NCI-H2107 treated with DMSO at 0.1 percent for 48 hours (cell line): ENCODE measurements around the gene PKNOX1.
"Not testable (repeated sequence)": the region's sequence is repeated elsewhere in the genome, so short reads cannot be mapped to it uniquely, and the experiment has no call there.

Experiments used
- DNase-seq: peaks from one replicate; lab custom pipeline; 2025; ENCODE audit not compliant: unreplicated experiment; lab: John Stamatoyannopoulos, UW

PKNOX1 gene

DNA sequence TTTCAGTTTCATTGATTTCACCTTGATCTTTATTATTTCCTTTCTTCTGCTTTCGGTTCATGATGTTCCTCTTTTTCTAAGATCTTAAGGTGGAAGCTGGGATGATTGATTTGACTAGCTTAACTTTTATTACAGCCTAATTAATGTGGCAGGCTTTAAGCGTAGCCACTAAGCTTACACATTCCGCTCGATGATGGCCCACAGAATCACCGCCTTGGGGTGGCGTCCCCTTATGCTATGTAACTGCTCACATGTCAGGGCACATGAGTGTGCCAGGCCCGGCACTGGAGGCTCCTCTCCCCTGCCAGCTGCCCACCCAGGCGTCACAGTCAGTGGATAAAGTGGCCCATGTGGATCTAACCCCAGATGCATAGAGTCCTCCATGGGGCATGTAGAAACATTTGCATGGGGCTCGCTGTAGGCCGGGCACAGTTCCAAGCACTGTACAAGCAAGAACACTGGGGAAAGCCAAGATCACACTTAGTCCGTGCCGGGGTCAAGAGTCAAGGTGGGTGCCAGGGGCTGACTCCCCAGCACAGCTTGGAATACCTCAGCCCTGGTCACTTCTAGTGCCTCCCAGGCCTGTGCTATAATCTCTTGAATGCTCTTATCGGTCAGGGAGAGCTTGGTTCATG lies 41.7 kb downstream of the PKNOX1 start:
- no peak for DNase-seq

DNA sequence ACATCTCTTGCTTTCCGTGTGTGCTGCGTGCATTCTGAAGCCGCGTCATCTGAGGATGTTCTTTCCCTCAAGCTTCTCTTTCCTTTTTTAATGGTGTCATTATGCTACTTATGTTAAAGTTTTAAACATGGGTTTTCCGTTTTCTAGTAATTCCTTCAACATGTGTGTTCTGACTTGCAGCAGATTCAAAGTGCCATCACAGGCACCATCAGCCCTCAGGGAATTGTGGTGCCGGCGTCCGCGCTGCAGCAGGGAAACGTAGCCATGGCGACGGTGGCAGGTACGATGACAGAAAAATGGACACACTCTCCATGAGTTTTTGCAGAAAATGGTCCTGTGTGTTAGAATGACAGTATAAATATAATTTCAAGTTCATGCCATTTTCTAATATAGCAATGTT lies 42.4 kb downstream of the PKNOX1 start:
- DNase-seq: no peak

DNA sequence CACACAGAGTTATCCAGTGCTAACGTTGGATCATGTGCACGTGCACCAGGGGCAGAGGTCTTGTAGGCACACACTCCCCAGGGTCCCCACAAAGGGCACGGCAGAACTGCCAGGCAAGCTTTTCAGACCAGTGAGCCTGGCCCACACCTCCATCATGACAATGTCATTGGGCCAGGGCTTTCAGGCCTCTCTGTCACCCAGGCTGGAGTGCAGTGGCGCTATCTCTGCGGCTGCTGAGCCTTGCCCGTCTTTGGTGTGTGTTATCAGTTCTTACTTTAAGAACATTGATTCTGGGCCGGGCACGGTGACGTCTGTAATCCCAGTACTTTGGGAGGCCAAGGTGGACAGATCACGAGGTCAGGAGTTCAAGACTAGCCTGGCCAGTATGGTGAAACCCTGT lies 44.2 kb downstream of the PKNOX1 start:
- no peak for DNase-seq

DNA sequence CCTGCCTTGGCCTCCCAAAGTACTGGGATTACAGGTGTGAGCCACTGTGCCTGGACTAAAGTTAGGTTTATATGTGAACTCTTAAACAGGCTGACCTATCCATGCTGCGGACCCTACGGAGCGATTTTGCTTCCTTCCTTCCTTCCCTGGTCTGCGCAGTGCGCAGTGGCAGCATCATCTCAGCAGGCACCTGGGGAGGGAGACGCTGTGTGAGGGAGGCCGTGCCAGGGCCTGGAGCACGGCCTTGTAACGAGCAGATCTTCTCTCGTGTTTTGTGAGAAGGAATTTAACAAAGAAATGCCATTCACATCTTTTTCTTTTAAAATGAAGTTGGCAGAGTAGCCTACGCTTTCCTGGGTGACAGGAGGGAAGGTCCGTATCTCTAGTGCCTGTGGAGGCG lies 45.8 kb downstream of the PKNOX1 start:
- DNase-seq: no peak

DNA sequence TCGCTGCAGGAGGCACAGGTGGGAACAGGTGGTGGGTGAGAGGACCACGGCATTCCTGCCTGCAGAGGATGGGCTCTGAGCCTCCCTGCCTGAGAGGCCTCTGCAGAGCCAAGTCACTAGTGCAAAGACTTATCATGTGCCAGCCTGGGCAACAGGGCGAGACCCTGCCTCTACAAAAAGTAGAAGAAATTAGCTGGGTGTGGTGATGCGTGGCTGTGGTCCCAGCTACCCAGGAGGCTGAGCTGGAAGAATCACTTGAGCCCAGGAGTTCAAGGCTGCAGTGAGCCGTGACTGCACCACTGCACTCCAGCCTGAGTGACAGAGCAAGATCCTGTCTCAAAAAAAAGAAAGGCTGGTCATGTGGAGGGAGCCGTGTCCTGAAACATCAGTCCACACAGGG lies 46.4 kb downstream of the PKNOX1 start:
- DNase-seq: no peak

DNA sequence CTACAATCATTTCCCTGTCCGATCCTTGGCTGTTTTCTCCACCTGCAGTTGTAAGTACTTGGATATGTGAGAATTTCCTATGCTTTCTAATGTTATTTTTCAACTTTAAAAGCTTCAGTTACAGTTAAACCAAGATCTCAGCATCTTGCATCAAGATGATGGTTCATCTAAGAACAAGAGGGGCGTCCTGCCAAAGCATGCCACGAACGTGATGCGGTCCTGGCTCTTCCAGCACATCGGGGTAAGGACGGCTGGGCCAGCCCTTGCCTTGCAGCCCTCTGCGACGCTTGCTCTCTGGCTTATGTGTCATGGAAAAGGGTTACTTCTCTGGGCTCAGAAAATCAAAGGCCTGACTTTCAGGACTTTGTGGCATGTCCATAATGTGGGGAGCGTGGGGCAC lies 46.8 kb downstream of the PKNOX1 start:
- DNase-seq: no peak

DNA sequence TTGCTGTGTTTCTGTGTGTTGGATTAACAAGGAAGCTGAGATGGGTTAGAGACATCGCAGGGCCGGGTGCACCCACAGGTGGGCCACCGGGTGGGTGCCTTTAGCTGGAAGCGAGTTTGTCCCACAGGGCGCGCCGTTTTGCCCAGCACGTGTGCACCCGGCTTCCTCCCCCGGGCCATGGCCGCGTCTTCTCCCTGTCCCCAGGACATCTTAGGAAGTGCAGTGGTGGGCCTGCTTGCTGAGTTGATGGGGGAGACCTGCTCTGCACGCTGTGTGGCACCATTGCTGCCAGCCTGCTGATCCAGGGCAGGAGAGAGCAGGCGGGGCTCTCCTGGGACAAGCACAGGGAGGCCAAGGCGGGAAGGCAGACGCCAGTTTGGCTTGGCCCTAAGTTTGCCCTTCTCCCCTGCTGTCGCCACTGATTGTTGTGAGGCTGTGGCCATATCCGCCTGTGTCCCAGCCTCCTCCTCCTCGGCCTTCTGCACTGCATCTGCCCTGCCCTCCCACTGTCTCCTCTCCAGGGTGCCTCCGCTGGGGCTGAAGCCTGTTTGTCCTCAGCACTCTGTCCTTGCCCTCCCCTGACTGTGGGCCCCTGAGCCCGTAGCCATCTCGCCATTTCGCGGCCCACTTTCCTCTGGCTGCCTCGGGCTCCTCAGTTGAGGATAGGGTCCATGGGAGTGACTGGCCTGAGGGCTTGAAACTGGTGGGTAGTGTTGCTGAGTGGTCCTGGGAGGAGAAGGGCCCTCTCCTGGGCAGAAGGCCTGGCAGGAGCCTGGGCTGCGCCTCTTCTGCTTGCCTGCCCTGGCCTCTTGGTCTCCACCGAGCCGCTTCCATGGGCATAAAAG lies 47.6 kb downstream of the PKNOX1 start:
- no peak for DNase-seq

DNA sequence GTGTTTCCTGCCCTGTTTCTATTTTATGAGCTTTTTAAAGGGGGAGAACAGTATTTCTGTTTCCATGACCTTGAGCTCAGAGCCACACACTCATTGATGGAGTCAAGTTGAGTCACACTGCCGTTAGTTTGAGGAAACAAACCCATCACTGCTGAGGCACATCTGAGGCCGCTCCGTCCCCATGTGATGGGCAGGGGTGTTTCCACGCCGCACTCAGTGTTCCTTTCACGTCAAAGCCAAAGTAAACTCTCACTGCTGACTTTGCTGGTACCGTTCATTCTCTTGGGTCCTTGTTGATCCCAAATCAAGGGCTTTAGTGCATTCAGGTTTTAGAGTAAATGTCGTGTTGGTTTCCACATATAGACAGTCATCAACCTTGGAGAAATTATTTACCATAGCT lies 48.8 kb downstream of the PKNOX1 start:
- no peak for DNase-seq

DNA sequence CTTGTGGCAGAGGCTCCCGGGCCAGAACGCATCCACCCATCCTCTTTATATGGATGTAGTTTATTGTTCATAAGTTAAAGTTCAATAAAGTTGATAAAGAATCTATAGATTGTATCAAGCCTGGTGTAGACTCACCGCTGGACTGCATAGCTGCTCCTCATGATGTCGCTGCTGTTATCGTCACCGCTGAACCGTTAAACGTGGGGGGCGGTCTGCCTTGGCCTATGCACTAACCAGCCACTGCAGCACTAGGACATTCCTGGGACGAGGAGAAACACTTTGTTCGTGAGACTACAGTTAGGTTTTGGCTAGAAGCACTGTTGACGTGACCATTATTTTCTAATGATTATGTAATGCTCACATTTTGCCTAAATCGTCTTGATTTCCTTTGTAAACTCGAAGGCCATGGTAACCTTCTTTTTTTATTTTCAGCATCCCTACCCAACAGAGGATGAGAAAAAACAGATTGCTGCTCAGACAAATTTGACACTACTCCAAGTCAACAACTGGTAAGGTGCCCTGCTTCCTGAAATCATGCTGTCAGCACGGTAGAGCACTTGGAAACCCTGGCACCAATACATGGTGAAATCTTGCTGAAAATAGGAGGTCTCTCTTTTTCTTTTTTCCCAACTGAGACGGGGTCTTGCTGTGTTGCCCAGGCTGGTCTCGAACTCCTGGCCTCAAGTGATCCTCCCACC lies 50.2 kb downstream of the PKNOX1 start:
- no peak for DNase-seq

DNA sequence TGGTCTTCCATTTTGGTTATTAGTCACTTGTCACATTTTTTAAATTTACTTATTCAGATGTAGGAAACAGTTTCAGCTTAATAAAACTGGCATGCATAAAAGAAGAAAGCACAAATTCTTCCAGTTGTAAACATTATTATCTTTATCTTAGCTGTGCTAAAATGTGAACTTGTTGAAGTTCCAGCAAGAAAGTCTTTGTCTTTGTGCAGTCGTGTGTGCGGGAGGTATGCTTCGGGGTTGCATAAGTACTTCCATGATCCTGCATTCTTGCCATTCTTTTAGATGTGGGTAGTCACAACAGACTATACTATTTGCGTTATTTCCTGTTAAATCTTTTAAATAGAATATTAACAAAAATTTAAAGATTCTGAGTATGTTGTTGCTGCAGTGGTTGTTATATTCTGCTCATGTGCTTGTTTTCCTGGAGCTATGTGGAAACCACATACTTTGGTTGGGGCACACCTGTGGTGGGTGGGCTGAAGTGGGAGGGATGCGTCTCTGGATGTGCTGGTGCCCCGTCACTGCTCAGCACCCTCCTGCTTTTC lies 51.3 kb downstream of the PKNOX1 start:
- no peak for DNase-seq

DNA sequence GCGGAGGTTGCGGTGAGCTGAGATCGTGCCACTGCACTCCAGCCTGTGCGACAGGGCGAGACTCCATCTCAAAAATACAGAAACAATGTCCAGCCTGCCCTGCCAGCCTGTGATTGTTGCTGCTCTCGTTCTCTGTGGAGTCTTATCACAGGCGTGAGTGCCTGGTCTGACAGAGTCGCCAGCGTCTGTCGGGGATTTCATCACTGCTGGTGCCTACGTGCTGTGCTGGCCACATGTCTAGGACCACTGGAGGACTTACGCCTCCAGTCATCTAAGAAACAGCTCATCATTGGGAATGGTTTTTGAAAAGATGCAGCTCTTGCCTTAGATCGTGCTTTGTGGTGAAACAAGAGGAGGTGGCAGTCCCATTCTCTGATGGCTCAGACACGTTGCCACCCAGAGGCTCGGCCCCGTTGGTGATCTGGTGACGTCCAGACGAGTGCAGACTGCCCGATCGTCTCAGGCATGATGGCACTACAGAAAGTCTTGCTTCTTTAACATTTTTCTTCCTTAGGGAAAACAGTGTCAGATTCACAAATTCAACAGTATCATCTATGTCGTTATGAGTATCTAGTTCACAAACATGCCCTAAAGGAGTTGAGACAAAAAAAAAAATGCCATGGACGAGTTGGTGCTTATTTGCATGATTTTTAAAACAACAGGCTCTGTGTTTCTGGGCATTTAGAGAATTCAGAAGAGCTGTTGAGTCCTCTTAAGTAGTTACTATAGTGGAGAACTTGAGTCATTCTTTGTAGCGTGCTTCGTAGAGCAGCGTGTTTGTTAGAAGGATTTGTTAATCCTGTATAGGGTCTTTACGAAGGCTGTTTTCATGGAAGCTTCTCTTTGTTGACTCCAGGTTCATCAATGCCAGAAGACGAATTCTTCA lies 53.7 kb downstream of the PKNOX1 start:
- no peak for DNase-seq

DNA sequence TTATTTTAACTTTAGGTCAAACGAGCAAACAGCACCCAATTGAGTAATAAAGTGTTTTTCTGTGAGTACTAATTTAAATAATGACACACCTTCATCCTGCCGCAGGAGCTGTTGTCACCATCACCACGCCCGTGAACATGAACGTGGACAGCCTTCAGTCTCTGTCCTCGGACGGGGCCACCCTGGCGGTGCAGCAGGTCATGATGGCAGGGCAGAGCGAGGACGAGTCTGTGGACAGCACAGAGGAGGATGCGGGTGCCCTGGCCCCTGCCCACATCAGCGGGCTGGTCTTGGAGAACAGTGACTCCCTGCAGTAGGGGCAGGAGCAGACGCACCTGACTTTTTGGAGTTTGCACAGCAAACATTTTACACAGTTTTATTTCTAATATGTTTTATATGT lies 55.4 kb downstream of the PKNOX1 start:
- DNase-seq: no peak

DNA sequence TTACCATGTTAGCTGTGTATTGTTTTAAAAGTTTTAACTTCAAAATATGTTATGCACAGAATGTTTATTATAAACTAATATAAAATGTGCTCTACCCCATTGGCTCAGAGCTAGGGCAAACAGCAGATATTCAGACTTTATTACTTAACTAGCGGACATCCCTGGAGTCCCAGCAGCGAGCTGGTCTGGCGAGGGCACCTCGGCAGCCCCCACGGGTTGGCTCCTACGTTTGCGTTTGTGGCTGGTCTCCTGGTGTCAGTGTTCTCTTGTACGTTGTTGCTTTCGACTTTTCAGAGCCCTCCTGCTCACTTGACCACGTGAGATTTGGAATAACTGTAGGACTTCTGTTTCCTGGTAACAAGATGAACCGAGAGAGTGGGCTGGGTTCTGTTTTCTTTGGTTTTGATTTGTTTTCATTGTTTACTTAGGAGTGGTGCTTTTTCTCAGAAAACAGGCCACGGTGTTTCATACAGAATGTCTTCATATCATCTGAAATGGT lies 56.8 kb downstream of the PKNOX1 start:
- DNase-seq: no peak

DNA sequence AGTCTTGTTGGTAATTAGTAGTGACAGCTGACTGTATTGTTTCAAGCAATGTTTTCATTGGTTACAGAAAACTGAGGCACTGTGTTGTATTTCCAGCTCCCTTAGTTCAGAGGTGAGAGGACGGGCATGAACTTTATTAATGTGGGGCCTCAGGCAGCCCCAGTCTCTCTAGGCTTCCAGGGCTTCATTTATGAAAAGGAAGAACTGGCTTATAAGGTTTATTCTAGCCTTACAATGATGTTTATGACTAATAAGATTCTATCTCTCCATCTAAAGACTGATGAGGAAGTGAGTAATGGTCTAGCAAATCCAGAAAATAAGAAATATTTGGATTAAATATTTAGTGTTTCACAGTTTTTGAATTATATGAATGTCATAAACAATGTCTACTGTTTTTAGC lies 59.7 kb downstream of the PKNOX1 start:
- no peak for DNase-seq

DNA sequence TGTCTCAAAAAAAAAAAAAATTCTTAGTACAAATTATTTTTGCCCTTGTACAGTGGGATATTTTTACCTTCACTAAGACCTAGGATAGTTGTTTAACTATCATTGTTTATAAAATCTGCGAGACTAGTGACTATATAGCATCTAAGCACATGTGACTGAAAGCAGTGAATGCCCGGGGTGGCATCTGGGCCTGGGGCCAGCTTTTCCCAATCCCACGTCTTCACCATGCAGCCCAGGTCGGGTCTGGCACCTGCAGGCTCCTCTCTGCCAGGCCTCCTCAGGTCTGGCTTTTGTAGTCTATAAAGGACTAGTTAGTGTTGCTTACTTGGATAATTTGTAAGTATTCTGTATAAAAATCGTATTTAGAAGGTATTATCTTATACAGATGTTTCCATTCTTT lies 60.5 kb downstream of the PKNOX1 start:
- DNase-seq: no peak

DNA sequence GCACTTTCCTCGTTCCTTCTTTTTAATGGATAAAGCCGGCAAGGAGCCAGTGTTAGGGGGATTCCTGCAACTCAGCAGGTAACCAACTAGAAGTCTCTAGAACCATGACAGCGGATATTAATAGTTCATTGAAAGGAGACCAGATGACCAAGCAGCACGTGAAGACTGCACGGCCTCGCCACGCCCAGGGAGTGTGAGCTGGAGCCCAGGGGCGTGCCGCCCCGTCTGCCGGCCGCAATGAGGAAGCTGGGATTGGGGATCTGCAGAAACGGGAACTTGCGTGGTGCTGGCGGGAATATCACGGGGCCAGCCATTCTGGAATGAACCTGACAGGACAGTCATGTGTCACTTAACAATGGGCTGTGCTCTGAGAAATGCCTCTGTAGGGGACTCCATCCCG lies 62.5 kb downstream of the PKNOX1 start:
- DNase-seq: not testable (repeated sequence)

DNA sequence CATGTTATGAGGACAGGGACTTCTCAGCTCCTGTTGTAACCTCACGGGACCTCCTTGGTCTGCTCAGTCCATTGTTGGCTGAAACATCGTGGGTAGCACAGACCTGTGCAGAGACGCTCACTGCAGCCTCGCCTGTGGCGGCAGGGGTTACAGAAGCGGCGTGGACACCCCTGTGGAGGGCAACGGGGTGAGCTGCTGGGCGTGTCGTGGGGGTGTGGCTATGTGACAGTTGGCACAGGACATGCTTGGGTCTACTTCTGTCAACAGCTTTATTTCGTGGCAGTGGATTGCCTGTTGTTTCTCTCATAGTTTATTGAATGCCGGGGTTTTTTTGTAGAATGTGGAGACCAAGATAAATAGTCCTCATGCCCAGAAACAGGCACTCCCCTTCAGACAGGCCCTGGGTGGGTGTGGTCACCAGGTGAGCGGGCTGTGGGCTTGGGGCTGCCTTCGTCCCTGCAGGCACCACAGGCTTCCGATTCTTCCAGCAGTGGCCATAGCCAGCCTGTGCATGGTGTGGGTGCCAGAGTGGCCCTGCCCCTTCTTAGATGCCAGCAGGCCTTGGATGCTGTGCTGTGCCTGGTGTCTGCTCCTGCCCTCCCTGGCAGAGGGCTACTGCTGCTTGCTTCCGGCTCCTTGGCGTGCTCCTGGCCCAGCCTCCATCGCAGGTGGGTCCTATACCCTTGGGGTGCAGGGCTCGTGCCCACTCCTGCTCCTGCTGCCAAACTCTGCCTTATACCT lies 63.7 kb downstream of the PKNOX1 start:
- not testable (repeated sequence) for DNase-seq

DNA sequence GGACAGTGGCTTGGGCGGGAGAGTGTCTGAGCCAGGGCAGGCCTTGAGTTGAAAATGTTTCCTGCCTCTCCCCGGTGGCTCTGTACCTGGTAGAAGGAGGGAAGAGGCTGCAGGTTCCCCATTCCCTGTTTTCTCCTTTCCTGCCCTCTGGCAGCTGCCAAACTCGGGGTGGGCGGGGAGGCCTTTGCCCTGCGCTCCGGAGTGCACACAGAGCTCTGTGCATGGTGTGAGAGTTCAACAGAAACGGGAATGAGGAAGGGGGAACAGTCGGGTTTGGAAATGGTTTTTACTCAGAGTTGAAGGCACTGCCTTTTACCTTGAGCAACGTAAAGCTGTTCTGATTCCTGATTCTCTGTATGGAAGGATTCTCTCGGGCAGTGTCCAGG lies 64.3 kb downstream of the PKNOX1 start:
- not testable (repeated sequence) for DNase-seq

DNA sequence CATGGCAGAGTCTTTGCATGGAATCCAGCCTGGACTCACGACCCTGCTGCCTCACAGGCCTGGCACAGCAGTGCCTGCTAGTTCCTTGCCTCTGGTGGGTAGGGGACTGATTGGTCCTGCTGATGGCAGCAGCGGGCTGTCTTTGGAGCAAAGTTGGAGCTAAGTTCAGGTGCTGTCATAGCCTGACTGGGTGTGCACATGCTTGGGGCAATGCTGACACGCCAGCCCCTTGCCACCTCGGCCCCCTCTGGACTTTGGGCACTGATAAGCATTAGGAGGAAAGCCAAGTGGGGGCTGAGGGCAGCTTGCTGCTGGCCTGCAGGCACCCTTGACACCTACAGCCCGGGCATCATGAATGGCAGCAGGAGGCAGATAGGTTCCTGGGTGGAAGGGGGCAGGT lies 67.8 kb downstream of the PKNOX1 start:
- not testable (repeated sequence) for DNase-seq

DNA sequence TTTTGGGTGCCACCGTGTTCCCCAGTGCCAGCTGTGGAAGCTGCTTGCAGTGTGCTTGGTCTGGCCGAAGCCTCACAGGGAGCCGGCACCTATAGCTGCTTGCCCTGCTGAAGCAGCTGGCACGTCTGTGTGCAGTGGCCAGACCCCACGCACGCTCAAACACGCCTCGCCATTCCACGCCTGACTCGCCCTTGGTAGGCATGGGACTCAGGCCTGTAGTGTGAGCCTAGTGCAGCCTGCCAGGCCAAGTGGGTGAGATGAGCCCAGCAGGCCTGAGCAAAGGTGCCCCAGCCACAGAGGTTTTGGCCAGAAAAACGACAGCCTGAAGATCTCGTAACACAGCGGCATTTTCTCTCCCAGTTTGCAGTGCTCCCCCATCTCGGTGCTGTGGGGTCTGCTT lies 68.9 kb downstream of the PKNOX1 start:
- DNase-seq: not testable (repeated sequence)
